Progenitor cell of endocrine pancreas (in vitro differentiated cells): Measurements from ENCODE around the gene OR2S2. TPM values are rescaled to one million over a fixed set of nuclear protein-coding genes. Genes with fewer than 3 reads are reported as not detected.

Experiments
- DNase-seq: peaks from one replicate; pipeline ENCODE4 v3.0.0; 2021; ENCODE audit warnings: low spot score; ENCODE audit not compliant: unreplicated experiment
- H3K27ac Mint-ChIP-seq: 2 replicates; pipeline ENCODE4 v1.8.0; 2021; ENCODE audit warnings: mild to moderate bottlenecking, moderate library complexity, mixed read lengths
- H3K27me3 Mint-ChIP-seq: 2 replicates; pipeline ENCODE4 v1.8.0; 2021; ENCODE audit warnings: mixed read lengths
- H3K36me3 Mint-ChIP-seq: 2 replicates; pipeline ENCODE4 v1.8.0; 2022; ENCODE audit warnings: mixed read lengths; ENCODE audit not compliant: insufficient read depth
- H3K4me1 Mint-ChIP-seq: 2 replicates; pipeline ENCODE4 v1.8.0; 2021; ENCODE audit warnings: low read depth, mixed read lengths
- H3K4me3 Mint-ChIP-seq: 2 replicates; pipeline ENCODE4 v1.8.0; 2021; ENCODE audit warnings: low read depth, mild to moderate bottlenecking, moderate library complexity, mixed read lengths
- H3K9me3 Mint-ChIP-seq: 2 replicates; pipeline ENCODE4 v1.8.0; 2021; ENCODE audit warnings: low read depth, mixed read lengths
- CTCF ChIP-seq: fragments of 200-600 bp; sonication (generic); IDR thresholded peaks from one replicate; pipeline ENCODE4 v1.5.0; 2021; ENCODE audit warnings: antibody characterized with exemption, mild to moderate bottlenecking; ENCODE audit not compliant: unreplicated experiment
- total RNA-seq: library from RNA; stranded (reverse); gene quantifications from 2 replicates; pipeline ENCODE4 v1.2.1, GENCODE V29; 2021

The OR2S2 gene
- total RNA-seq, 1 donor from 2014 or later: not detected

- no peaks in the 10 kb centered on the region for H3K9me3 Mint-ChIP-seq
- H3K4me1 Mint-ChIP-seq: peaks cover 13% of the 10 kb centered on the region
- peak overlapping the region; percentile 28 for H3K27ac Mint-ChIP-seq
- TF ChIP-seq CTCF: no peak
- H3K4me3 Mint-ChIP-seq: no peak overlapping the region
- H3K36me3 Mint-ChIP-seq: no peaks in the 10 kb centered on the region
- H3K27me3 Mint-ChIP-seq: peaks cover 12% of the 10 kb centered on the region
- no peak for DNase-seq
These were observed 48.0 kb downstream of the OR2S2 start for GRCh38 chr9:35909687-35910612.

- Mint-ChIP-seq H3K4me1 (peaks cover 13% of the 10 kb centered on the region), H3K9me3 (no peaks in the 10 kb centered on the region), H3K27ac (peak within 1 kb of the TSS; percentile 28), H3K36me3 (no peaks in the 10 kb centered on the region), H3K4me3 (no peak within 1 kb of the TSS), H3K27me3 (peaks cover 12% of the 10 kb centered on the region)
- no peak for DNase-seq
- TF ChIP-seq CTCF: no peak
These were observed 48.7 kb downstream of the OR2S2 start, which contains the start of gene SPAAR for GRCh38 chr9:35909274-35909673. TSS of gene SPAAR (plus strand) at chr9:35909490. CDS start at chr9:35910464, 974 bp downstream.

- Mint-ChIP-seq H3K4me3 (no peak overlapping the region), H3K36me3 (no peaks in the 10 kb centered on the region), H3K27ac (no peak overlapping the region), H3K4me1 (peaks cover 13% of the 10 kb centered on the region), H3K27me3 (peaks cover 12% of the 10 kb centered on the region), H3K9me3 (no peaks in the 10 kb centered on the region)
- TF ChIP-seq CTCF: no peak
- no peak for DNase-seq
These were observed 49.3 kb downstream of the OR2S2 start for GRCh38 chr9:35908504-35909125.

- DNase-seq: no peak
- no peaks in the 10 kb centered on the region for H3K36me3 Mint-ChIP-seq
- H3K27ac Mint-ChIP-seq: no peak overlapping the region
- TF ChIP-seq CTCF: no peak
- no peaks in the 10 kb centered on the region for H3K9me3 Mint-ChIP-seq
- H3K27me3 Mint-ChIP-seq: peaks cover 13% of the 10 kb centered on the region
- peaks cover 14% of the 10 kb centered on the region for H3K4me1 Mint-ChIP-seq
- H3K4me3 Mint-ChIP-seq: no peak overlapping the region
These were observed 50.0 kb downstream of the OR2S2 start for GRCh38 chr9:35907711-35908503.

Other genes starting within 250 kb of the OR2S2 start
- 136 and 141 TPM in 2 replicates for gene TLN1, start 226.0 kb downstream of the OR2S2 start, total RNA-seq
- 31.5 and 33.2 TPM in 2 replicates for gene CREB3, start 225.5 kb downstream of the OR2S2 start, total RNA-seq
- 130 and 138 TPM in 2 replicates for gene GBA2, start 208.9 kb downstream of the OR2S2 start, total RNA-seq
- 37.8 and 40.0 TPM in 2 replicates for gene RGP1, start 208.9 kb downstream of the OR2S2 start, total RNA-seq
- gene MSMP, start 203.9 kb downstream of the OR2S2 start, total RNA-seq: not detected in 2 replicates
- 17.0 and 23.4 TPM in 2 replicates for gene NPR2, start 166.6 kb downstream of the OR2S2 start, total RNA-seq
- gene SPAG8, start 145.9 kb downstream of the OR2S2 start, total RNA-seq: 2.9 and 3.2 TPM in 2 replicates
- 37.7 and 41.5 TPM in 2 replicates for gene HINT2, start 143.1 kb downstream of the OR2S2 start, total RNA-seq
- not detected in 2 replicates for gene FAM221B, start 129.4 kb downstream of the OR2S2 start, total RNA-seq
- gene TMEM8B, start 128.9 kb downstream of the OR2S2 start, total RNA-seq: 24.1 and 25.4 TPM in 2 replicates
- gene OR13J1, start 87.8 kb downstream of the OR2S2 start, total RNA-seq: not detected in 2 replicates
- gene HRCT1, start 52.0 kb downstream of the OR2S2 start, total RNA-seq: not detected in 2 replicates
- not detected in 2 replicates for gene SPAAR, start 48.7 kb downstream of the OR2S2 start, total RNA-seq
- gene RECK, start 78.8 kb upstream of the OR2S2 start, total RNA-seq: 6.9 and 7.1 TPM in 2 replicates
- 7.3 TPM in 2 replicates for gene GLIPR2, start 178.6 kb upstream of the OR2S2 start, total RNA-seq
- gene CCIN, start 211.2 kb upstream of the OR2S2 start, total RNA-seq: not detected in 2 replicates
- 178 and 185 TPM in 2 replicates for gene CLTA, start 232.8 kb upstream of the OR2S2 start, total RNA-seq